ENCODE measurements around the gene LRP1B. TPM values are rescaled to one million over a fixed set of nuclear protein-coding genes. Genes with fewer than 3 reads are reported as not detected.

LRP1B gene
- total RNA-seq, 2 donors from 2014 or later = 0.91 to 1.2 TPM

DNA sequence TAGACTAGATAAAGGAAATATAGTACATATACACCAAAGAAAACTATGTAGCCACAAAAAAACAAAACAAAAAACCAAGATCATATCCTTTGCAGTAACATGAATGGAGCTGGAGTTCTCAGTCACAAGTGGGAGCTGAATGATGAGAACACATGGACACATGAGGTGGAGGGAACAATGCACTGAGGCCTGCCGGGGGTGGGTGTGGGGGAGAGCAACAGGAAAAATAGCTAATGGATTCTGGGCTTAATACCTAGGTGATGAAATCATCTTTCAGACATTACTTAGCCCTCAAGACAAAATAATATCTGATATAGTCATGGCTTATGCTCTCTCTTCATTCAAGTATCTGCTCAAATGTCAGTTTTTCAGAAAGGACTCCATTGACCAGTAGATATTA is 930.6 kb downstream of the LRP1B start:
- intact Hi-C loops (cut with DNase I) = no loop called here
- H3K4me1 ChIP-seq (replicated peaks) = no peaks in the 10 kb centered on the region
- no peak overlapping the region for H3K27ac ChIP-seq
- no peak overlapping the region for H3K4me3 ChIP-seq
- H3K36me3 ChIP-seq = no peaks in the 10 kb centered on the region
- no peaks in the 10 kb centered on the region for H3K27me3 ChIP-seq (replicated peaks; ENCODE audit: insufficient read depth)
- no peak for TF ChIP-seq POLR2AphosphoS5 (IDR thresholded peaks at IDR 0.05)
- no peak for TF ChIP-seq POLR2A (IDR thresholded peaks at IDR 0.05)
- TF ChIP-seq, protein P1, sequence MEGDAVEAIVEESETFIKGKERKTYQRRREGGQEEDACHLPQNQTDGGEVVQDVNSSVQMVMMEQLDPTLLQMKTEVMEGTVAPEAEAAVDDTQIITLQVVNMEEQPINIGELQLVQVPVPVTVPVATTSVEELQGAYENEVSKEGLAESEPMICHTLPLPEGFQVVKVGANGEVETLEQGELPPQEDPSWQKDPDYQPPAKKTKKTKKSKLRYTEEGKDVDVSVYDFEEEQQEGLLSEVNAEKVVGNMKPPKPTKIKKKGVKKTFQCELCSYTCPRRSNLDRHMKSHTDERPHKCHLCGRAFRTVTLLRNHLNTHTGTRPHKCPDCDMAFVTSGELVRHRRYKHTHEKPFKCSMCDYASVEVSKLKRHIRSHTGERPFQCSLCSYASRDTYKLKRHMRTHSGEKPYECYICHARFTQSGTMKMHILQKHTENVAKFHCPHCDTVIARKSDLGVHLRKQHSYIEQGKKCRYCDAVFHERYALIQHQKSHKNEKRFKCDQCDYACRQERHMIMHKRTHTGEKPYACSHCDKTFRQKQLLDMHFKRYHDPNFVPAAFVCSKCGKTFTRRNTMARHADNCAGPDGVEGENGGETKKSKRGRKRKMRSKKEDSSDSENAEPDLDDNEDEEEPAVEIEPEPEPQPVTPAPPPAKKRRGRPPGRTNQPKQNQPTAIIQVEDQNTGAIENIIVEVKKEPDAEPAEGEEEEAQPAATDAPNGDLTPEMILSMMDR (IDR thresholded peaks at IDR 0.05) = no peak
- DNase-seq (ENCODE audit: low spot score) = no peak
- no peaks in the 10 kb centered on the region for H3K9me3 ChIP-seq
- 88% methylated on average over 1 of the region's 1 CpG for WGBS

DNA sequence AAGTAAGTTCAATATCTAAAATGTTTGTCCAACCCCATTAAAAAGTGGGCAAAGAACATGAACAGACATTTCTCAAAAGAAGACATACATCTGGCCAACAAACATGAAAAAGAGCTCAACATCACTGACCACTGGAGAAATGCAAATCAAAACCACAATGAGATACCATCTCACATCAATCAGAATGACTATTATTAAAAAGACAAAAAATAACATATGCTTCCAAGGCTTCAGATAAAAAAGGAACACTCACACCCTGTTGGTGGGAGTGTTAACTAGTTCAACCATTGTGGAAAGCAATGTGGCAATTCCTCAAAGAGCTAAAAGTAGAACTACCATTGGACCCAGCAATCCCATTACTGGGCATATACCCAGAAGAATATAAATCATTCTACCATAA is 931.1 kb downstream of the LRP1B start:
- no peaks in the 10 kb centered on the region for H3K4me1 ChIP-seq (replicated peaks)
- no peak for DNase-seq (ENCODE audit: low spot score)
- no peak for TF ChIP-seq POLR2A (IDR thresholded peaks at IDR 0.05)
- no peak for TF ChIP-seq POLR2AphosphoS5 (IDR thresholded peaks at IDR 0.05)
- TF ChIP-seq, protein P1 (IDR thresholded peaks at IDR 0.05) = no peak

DNA sequence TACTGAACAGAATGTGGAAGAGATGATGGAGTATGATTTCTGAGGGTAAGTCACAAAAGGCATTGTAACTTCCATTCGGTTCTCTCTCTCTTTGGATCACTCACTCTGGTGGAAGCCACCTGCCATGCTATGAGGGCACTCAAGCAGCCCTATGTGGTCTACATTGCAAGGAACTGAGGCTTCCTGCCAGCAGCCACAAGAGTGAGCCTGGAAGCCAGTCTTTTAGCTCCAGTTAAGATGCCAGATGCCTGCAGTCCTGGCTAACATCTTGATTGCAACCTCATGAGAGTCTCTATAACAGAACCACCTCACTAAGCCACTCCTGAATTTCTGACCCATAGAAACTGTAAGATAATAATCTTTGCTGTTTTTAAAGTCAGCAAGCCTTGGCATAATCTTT is 935.7 kb downstream of the LRP1B start:
- Histone ChIP-seq H3K9me3 (no peaks in the 10 kb centered on the region), H3K4me3 (no peak overlapping the region), H3K4me1 (replicated peaks) (no peaks in the 10 kb centered on the region), H3K27ac (no peak overlapping the region), H3K36me3 (no peaks in the 10 kb centered on the region), H3K27me3 (replicated peaks; ENCODE audit: insufficient read depth) (no peaks in the 10 kb centered on the region)
- WGBS = 94% methylated on average over 1 of the region's 1 CpG
- TF ChIP-seq POLR2AphosphoS5 (IDR thresholded peaks at IDR 0.05) (no peak), POLR2A (IDR thresholded peaks at IDR 0.05) (no peak)
- TF ChIP-seq, protein P1 (IDR thresholded peaks at IDR 0.05) = no peak
- no peak for DNase-seq (ENCODE audit: low spot score)
- intact Hi-C loops (cut with DNase I) = no loop called here

More for the DNA sequence above, 931.1 kb downstream of the LRP1B start:
- Histone ChIP-seq H3K27ac (no peak overlapping the region), H3K4me3 (no peak overlapping the region), H3K9me3 (no peaks in the 10 kb centered on the region), H3K36me3 (no peaks in the 10 kb centered on the region), H3K27me3 (replicated peaks; ENCODE audit: insufficient read depth) (no peaks in the 10 kb centered on the region)
- intact Hi-C loops (cut with DNase I) = no loop called here

DNA sequence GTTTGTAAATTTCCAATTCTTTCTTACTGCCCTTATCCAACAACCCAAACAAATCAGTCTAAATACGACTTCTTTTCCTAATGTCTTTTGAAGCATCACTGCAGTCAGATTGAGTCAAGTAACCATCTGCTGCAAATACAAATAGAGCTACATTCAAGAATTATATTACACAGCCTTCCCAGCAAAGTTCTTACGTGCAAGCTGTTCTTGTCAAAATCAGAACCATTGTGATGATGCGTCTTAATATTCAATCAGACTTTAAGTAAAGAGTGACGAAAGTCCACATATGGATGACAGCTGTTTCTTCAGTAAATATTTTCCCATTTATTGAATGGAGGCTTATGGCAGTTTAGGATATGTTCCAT is 943.8 kb downstream of the LRP1B start:
- intact Hi-C loops (cut with DNase I) = no loop called here
- H3K36me3 ChIP-seq = no peaks in the 10 kb centered on the region
- H3K4me1 ChIP-seq (replicated peaks) = no peaks in the 10 kb centered on the region
- no peaks in the 10 kb centered on the region for H3K9me3 ChIP-seq
- no peaks in the 10 kb centered on the region for H3K27me3 ChIP-seq (replicated peaks; ENCODE audit: insufficient read depth)
- DNase-seq (ENCODE audit: low spot score) = no peak
- WGBS = 29% methylated on average over 4 of the region's 4 CpGs
- no peak overlapping the region for H3K4me3 ChIP-seq
- H3K27ac ChIP-seq = no peak overlapping the region
- TF ChIP-seq POLR2A (IDR thresholded peaks at IDR 0.05) (no peak), POLR2AphosphoS5 (IDR thresholded peaks at IDR 0.05) (no peak)
- TF ChIP-seq, protein P1 (IDR thresholded peaks at IDR 0.05) = no peak

DNA sequence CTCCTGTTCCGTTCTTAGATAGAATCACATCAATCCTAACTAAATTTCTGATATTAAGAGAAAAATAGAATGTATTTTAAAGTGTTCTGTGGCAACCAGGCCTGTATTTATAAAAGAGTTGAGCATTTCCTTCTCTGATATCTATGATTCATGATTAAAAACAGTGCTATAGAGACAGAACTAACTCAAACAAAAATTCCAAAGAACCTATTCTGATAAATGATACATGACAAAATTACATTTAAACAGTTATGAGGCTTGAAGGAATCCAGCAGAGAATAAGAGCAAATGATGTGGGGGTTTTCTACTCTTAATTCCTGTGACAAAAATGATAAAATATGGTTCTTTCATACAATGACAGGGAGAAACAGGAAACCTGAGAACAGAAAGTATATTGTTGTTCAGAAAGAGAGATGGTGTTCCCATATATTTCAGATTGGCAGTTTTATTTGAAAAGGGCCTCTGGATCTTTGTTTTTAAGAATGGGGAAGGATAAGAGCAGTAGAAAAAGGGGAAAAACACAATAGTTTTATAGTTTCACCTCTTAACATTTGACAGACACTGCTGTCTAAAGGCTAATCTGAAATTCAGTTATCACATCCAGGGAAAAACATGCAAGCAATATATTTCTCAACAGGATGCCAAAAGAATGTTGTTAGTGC is 944.3 kb downstream of the LRP1B start:
- Histone ChIP-seq H3K36me3 (no peaks in the 10 kb centered on the region), H3K9me3 (no peaks in the 10 kb centered on the region), H3K4me1 (replicated peaks) (no peaks in the 10 kb centered on the region), H3K27me3 (replicated peaks; ENCODE audit: insufficient read depth) (no peaks in the 10 kb centered on the region), H3K4me3 (no peak overlapping the region), H3K27ac (no peak overlapping the region)
- DNase-seq (ENCODE audit: low spot score) = no peak
- 79% methylated on average over 1 of the region's 1 CpG for WGBS
- intact Hi-C loops (cut with DNase I) = no loop called here
- TF ChIP-seq POLR2AphosphoS5 (IDR thresholded peaks at IDR 0.05) = no peak
- TF ChIP-seq, protein P1 (IDR thresholded peaks at IDR 0.05) = no peak
- TF ChIP-seq POLR2A (IDR thresholded peaks at IDR 0.05) = no peak
